DMS79 (cell line): ENCODE data around the gene TMEM40.
"Not testable (repeated sequence)": the region's sequence is repeated elsewhere in the genome, so short reads cannot be mapped to it uniquely, and the experiment has no call there.

Experiments
- DNase-seq: peaks from one replicate; lab custom pipeline; 2025; lab: John Stamatoyannopoulos, UW

Gene TMEM40, protein sequence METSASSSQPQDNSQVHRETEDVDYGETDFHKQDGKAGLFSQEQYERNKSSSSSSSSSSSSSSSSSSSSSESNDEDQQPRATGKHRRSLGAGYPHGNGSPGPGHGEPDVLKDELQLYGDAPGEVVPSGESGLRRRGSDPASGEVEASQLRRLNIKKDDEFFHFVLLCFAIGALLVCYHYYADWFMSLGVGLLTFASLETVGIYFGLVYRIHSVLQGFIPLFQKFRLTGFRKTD

DNA sequence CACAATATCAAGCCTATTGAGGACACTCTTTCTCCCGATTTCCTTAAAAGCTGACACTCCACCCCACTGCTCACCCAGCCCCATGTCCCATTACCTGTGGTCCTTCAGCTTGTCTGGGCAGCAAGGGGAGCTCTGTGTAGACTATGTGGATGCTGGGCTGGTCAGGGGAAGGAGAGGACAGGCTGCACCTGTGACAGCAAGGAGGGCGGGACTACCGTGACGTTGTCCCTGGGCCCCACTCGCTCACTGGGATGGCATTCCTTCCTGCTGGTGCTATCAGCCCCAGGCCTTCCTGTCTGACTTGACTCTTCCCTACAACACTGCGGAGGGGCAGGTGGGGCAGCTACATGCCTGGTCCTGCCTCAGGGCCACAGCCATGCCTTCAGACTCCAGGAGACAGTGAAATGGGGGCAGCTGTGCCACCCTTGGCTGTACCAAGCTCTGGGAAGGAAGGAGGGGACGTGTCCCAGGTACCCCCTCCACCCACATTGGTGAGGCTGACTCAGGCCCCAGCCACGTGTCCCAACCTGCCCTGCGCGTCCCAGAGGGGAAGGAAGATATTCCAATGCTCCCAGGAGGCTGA, at the start of gene TMEM40:
Gene TMEM40 (minus strand): TSS at position 163 of the 583 bp plus-strand sequence. CDS start 9,427 bp downstream, outside the sequence.
- no peak for DNase-seq

DNA sequence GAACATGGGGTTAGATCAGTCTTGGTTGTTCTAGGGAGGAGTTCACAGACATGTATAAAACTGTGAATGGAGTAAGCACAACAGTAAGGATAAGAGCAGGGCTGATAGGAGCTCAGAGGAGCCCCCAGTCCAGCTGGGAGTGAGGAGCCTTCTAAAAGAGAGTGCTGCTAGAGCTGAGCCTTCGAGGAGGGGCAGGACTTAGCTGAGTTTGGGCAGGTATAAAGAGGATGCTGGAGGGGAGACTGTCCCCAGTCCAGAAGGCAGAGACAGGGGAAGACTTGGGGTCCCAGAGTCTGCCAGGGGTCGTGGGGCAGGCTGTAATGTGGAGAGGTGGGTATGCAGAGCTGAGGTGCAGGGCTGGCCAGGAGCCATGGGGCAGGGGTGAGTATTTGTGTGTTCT, 49.5 kb upstream of the TMEM40 start:
- no peak for DNase-seq

DNA sequence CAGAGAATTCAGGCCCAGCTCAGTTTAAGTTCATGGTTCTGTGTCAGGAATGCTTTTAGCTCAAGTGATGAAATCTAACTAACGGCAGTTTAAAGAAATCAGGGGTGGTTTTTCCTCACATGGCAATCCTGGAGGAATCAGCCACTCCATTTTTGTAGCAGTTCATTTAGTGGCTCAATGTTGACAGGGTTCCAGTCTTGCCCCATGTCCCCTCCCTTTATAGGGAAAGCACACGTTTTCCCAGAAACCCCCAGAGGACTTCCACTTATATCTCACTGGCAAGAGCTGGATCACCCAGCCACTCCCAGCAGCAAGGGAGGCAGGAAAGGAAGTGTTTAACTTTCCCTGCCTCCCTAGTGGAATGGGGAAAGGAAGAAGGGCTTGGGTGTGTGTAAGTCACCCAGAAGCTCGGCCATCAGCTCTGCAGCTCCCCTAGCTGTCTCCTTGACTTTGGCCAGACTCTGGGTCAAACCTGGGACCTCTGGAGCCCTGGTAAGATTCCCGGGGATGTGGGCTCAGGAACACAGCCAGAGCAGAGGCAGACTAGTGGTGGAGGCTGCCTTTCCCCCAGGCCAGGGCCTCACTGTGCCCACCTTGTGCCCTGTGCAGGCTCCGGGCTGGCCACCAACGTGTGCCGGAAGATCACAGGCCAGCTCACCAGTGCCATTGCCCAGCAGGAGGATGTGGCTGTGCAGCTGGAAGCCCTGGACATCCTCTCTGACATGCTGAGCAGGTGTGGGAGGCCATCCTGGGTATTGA, 48.7 kb upstream of the TMEM40 start:
- DNase-seq: no peak

DNA sequence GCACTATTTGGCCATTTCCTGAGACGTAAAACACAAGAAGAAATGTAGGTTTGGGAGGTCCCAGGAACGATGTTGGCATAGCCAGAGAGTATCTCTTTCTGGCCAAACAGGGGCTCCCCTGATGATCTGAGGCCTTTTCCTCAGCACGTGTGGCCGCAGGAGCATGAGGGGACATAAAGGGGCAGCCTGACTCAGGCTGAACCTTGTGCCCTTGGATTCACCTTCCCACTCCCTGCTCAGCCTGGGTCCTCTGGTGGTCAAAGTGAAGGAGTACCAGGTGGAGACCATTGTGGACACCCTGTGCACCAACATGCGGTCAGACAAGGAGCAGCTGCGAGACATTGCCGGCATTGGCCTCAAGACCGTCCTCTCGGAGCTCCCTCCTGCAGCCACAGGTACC, 48.0 kb upstream of the TMEM40 start:
- no peak for DNase-seq

DNA sequence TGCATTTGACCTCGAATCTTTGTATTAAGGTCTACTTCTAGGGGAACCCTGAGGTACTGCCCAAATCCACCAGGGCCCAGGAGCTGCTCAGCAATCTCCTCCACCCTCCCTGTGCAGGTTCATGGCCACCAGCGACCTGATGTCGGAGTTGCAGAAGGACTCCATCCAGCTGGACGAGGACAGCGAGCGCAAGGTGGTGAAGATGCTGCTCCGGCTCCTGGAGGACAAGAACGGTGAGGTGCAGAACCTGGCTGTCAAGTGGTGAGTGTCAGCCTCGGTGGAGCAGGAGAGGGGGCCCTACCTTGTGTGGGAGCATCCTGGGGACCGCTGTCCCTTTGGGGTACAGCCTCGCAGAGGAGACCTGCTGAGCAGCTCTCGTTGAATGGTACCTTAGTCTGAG, 44.3 kb upstream of the TMEM40 start:
- no peak for DNase-seq

DNA sequence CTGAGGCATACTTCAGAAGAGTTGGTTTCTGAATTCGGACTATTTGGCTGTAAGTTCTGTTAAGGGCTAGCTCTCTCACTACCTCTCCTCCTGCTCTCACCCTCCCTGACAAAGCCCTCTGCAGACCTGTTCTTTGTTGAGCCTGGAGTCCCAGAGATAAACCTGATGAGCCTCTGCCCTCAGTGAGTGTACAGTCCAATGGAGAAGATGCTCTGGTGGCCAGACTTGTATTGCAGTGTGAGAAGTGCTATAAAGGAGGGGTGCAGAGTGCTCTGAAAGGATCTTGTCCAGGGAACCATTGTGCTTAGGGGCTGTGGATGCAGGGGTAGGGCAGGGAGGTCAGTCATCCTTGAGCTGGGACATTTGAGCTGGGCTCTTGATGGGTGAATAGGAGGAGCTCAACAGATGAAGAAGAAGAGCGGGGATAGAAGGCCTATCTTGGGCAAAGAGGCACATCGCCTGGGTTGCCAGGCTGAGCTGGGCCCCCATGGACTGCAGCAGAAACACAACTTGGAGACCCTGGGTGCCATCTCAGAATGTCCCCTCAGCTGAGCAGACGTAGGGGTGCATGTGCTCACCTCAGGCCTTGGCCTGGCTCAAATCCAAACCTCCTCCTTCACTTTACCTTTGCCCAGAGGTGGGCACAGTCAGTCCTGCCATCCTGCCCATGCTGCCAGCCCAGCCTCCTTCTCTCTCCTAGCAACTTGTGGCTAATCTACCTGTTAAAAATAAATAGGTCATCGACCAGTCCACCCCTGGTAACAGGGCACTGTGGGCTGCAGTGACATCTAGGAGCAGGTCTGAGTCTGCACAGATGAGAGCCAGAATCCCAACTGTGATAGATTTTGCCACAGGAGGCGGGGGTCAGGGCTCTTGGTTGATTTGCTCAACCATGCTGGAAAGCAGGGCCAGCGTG, 40.7 kb upstream of the TMEM40 start:
- no peak for DNase-seq

DNA sequence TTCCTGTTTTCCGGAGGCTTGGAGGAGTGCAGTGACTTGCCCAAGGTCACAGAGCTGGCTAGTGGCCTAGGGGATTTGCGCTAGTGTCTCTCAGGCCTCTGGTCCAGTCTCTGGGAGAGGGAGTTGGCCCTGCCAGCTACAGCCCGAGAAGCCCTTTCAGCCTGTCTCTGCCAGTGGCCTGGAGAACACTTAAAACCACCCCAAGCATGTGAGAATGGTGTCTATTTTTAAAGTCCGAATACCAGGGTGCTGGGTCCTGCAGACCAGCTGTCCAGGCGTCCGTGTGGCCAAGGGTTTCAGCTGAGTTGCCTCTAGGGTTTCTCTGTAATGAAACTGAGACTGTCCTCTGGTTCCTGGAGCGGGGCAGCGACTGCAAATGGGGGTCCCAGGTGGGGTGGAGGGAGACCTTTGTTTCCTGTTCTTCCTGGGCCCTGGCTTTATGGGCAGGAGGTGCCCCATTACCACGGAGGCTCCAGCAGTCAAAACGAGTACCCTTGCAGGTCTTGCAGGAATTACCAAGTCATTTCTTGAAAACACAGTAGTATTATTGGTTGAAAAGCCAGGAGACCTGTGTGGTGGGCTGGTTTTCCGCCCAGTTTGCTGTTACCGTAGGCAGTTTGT, 39.6 kb upstream of the TMEM40 start:
- DNase-seq: no peak

DNA sequence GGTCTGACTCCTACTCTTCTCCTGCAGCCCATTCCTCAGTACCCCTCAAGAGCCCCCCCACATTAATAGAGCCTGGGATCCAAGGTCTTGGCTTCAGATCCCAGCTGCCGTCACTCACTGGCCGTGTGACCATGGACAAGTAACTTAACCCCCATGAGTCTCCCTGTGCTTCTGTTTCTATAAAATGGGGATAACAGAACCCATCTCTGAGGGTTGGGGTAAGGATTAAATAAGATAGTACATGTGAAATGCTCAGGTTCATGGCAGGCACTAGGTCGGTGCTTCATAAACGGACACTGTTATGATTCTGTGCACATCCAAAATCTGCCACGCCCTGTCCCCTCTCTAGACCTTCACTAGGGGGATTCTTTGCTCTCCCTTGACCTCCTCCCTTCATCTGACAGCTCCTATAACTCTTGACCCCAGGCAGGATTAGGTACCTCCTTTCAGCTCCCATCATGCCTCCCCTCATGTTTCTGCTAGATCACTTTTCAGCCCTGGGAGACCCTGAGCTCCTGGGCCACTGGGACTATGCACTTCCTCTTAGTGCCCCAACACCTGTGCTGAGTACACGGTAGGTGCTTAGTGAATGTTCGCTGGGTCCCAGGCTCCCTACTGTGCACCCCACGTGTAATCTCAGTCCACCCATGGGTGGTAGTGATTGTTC, 39.0 kb upstream of the TMEM40 start:
- DNase-seq: no peak

DNA sequence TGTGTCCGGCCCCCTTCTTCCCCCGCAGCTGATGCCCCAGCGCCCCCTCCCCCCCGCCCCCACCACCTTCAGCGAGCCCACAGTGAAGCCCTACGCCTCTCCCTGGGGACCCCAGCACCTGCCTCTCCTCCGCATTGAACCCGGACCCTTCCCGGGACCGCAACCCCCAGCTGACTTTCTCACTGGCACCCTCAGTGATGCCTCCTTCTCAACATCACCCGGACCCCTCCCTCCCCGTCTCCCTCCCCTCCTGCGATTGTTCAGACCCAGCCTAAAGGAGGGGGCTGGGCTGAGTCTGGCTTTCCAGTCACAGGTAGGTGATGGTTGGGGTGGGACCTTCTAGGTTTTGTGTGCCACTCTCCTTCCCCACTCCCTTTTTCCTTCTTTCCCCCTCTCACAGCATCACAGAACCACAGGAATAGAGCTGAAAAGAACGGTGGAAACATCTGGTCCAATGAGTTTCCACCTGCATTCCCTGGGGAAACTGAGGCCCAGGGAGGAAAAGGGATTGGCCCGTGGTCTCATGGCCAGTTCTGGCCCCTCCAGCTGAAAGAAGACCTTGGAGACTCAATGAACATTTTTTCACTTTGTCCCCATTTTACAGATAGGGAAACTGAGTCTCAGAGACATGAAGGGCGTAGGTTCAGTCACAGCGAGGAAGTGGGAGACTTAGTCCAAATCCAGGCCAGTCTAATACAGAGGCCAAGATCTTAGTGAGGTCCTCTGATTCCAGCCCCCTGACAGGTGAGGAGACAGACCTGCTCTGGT, 38.2 kb upstream of the TMEM40 start:
- no peak for DNase-seq

DNA sequence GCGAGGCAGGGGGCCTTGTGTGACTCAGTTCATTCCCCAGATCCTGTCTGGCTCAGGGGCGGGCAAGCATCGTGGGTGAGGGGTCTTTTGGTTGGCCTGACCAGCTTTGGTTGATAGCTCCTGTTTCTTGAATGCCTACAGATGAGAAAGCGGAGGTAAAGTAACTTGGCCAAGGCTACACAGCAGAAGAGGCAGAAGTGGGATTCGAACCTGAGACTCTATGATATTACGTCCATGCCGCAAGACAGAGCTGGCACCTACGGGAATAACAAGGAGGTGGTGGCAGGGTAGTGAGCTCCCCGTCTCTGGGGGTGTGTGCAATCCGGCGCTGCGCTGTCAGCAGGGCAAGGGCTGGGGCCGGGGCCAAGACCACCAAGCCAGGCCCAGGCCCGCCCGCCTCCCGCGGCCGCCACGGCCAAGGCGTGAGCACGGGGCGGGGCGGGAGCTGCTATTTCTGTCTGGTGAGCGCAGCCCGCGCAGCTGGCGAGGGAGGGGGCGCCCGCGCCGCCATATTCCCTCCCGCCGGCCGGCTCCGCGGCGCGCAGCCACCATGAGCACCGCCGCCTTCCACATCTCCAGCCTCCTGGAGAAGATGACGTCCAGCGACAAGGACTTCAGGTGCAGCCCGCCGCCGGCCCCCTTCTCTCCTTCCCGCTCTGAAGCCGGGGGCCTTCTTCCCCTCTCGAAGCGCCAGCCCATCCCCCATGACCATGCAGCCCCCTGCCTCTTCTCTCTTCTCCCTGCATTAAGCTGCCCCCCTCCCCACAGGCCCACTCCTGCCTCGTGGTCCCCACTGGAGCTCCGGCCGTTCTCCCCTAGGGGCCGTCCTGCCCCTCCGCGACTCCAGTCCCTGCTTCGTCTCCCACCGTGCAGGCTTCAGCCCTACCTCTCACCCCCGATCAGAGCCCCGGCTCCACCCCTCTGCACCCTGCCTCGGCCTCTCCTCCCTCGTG, 37.4 kb upstream of the TMEM40 start, which contains the start of gene CAND2:
Gene CAND2 (plus strand): TSS at position 510 of the 953 bp plus-strand sequence. CDS start 41 bp downstream, at position 551.
- DNase-seq: no peak

DNA sequence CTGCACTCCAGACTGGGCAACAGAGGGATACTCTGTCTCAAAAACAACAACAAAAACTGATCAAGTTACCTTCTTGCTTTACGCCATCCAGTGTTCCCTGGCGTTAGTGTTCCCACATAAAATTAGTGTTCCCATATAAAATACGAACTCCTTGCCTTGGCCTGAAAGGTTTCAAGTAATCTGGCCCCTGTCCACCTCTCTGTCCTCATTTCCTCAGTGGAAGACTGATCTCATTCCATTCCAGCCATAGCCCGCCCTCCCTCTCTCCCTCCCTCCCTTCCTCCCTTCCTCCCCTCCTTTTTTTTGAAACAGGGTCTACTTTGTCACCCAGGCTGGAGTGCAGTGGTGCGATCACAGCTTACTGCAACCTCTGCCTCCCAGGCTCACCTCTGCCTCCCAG, 34.6 kb upstream of the TMEM40 start:
- no peak for DNase-seq

DNA sequence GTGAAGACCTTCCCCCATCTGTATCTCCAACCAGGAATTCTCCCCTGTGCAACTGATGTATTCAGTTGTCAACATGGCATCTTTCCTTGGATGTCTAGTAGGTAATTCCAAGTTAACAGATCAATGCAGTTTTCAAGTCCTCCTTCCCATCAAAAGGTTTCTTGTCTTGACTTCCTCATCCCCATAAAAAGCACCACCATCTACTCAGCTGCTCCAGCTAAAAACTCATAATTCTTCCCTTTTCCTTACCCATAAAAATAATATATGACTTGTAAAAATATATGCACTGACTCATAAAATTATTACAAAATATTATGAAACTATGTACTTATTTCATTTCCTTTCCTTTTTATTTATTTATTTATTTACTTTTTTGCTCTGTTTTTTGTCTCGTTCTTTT, 32.4 kb upstream of the TMEM40 start:
- DNase-seq: no peak

DNA sequence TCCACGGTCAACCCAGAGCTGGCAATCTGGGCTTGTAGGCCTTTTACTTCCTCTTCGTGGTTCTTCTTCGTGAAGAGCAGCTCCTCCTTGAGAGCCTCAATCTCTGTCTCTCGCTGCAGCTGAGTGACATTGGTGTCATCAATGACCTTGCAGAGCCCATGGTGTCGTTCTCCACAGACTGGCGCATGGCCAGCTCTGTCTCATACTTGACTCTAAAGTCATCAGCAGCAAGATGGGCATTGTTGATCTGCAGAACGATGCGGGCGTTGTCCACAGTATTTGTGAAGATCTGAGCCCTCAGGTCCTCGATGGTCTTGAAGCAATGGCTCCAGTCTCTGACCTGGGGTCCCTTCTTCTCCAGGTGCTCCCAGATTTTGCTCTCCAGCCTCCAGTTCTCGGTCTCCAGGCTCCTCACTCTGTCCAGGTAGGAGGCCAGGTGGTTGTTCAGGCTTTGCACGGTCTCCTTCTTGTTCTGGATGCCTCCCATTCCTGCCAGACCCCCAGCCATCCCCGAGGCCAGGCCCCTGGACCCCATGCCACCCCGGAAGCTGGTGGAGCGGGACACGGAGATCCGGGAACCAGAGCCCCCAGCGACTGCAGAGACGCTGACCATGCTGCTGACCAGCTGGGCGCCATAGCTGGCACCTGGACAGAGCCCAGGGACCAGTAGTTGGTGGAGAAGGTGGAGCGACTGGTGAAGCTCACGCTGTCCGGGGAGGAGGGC, 29.1 kb upstream of the TMEM40 start:
- not testable (repeated sequence) for DNase-seq

DNA sequence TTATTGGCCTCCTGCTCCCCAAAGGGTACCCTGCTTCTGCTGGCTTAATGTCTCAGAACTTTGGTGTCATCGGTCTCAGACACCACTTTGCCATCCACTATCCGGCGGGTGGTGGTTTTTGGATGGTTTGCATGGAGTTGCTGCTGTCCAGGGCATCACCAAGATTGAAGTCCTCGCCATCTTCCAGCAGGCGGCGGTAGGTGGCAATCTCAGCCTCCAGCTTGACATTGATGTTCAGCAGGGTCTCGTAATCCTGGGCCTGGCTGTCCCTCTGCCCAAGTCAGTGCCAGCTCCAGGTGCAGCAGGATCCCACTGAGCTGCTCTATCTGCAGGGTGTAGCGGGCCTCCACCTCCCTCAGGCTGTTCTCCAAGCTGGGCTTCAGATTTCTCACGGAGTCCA, 28.3 kb upstream of the TMEM40 start:
- not testable (repeated sequence) for DNase-seq

DNA sequence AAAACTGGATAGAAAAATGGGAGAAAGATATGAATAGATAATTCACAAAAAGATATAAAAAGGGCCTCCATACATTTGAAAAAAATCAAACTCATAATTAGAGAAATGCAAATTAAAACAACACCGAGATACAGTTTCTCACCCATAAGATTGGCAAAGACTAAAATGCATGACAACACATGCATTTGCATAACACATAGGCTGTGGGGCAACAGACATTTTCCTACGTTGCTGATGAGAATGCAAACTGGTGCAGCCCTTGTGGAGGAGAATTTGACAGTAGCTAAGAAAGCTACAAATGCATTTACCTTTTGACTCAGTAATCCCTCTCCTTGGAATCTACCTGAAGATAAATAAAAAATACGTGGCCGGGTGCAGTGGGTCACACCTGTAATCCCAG, 26.0 kb upstream of the TMEM40 start:
- DNase-seq: no peak

DNA sequence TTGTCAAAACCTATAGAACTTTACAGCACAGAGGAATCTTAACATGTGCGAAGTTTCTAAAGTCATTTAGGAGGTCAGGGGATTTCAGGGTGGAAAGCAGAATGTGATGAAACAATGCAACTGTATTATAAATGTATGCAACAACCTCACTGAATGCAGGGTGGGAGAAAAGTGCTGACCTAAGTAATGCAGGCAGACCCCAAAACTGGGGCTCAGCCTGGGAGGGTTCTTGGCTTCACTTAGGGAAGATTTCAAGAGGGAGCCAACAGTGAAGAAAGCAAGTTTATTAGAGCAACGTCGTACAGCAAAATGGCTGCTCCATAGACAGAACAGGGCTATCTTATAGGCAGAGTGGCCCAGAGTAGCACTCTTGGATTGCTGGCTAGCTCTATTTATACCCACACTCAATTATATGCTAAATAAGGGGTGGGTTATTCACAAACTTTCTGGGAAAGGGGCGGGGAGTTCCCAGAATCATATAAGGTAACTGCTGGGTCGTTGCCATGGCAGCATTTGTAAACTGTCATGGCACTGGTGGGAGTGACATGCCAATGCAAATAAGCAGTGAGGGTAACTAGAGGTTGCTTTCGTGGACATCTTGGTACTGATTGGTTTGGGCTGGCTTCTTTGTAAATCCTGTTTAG, 23.2 kb upstream of the TMEM40 start:
- no peak for DNase-seq

DNA sequence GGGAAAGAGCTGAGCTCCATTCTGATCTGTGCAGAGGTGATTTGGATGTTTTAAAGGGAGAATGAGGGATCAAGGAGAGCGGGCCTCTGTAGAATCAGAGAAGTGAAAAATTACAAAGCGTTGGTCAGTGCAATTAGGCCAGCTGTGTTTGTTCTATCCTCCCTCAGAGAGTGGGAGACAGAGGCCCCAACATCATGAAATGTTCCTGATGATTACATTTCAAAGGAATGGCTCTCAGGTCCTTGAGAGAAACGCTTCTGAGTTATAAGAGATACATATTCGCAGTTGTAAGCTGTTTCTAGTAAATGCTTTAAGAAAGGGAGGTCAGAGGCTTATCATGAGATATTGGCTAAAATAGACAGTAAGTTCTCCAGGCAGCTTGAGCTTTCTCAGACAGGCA, 21.7 kb upstream of the TMEM40 start:
- no peak for DNase-seq

DNA sequence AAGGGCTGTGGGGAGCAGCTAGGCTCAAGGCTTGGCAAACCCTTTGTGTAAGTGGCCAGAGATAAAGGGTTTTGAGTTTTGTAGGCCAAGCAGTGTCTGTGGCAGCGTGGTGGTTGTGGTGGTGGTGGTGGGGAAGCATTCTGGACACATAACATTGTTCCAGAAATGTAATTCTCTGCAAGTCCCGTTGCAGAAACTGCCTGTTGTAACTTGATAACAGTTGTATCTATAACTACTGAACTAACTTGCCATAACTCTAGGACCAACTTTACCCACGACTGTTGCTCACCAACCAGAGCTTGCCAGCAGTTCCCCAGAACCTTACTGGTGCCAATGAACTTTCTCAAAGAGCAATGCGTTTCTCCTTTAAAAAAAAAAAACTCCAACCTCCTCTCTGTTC, 18.1 kb upstream of the TMEM40 start:
- no peak for DNase-seq
